NB4 (cell line): ENCODE results near the gene LPAR2.

Source experiments
- DNase-seq: peaks from one replicate; pipeline ENCODE4 v3.0.0; 2010; ENCODE audit warnings: low read depth
- H3K4me3 ChIP-seq: one replicate; pipeline ENCODE4 v1.5.1; 2011; ENCODE audit warnings: mild to moderate bottlenecking, low read depth, low read length, moderate library complexity
- MYC ChIP-seq: IDR thresholded peaks from 2 replicates; pipeline ENCODE4 v1.6.1; 2011; ENCODE audit warnings: low read depth, low read length
- POLR2A ChIP-seq: IDR thresholded peaks from 2 replicates; pipeline ENCODE4 v1.6.1; 2011; ENCODE audit warnings: mild to moderate bottlenecking; ENCODE audit not compliant: insufficient read length; ENCODE audit errors: extremely low read depth
- TF ChIP-seq, protein P1 (sequence below): IDR thresholded peaks from one replicate; pipeline ENCODE4 v1.5.1; 2012; ENCODE audit warnings: low read depth, low read length
- TF ChIP-seq, protein P2 (sequence below): IDR thresholded peaks from 2 replicates; pipeline ENCODE4 v1.6.1; 2011; ENCODE audit warnings: low read depth, low read length

The LPAR2 gene

DNA sequence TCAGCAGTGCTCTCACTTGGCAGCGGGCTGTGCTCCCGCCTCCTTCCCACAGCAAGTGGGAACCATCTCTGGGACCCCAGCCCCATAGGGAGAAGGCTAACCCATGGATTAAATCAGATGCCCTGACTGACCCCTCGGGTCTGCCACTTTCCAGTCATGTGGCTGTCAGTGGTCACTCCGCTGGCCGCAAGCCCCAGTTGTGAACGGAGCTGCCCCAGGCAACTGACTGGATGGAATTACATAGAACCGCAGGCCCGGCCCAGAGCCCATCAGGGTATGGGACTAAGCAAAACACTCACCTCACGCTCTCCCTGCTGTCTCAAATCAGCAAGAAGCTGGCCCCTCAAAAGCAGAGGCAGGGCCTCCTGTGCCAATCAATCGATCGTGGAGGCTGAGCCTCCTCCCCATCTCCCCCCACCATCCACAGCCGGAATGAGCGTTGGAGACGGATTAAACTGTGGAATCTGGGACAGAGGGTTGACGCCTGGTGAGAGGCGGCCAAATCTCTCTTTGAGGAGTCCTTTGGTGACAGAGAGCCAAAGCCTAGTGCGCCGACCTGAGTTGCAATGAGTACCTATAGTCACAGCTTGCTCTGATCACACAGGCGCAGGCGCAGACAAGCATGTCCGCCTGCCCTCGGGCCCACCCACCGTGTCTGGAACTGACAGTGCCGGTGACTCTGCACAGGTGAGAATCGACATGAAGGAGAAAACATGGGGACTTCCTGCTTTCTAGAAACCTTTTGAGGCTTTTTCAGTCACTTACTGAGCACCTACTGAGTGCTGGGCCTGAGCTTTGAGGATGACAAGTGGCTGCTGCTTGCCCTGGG, 48.3 kb downstream of the LPAR2 start:
- TF ChIP-seq, protein P1, sequence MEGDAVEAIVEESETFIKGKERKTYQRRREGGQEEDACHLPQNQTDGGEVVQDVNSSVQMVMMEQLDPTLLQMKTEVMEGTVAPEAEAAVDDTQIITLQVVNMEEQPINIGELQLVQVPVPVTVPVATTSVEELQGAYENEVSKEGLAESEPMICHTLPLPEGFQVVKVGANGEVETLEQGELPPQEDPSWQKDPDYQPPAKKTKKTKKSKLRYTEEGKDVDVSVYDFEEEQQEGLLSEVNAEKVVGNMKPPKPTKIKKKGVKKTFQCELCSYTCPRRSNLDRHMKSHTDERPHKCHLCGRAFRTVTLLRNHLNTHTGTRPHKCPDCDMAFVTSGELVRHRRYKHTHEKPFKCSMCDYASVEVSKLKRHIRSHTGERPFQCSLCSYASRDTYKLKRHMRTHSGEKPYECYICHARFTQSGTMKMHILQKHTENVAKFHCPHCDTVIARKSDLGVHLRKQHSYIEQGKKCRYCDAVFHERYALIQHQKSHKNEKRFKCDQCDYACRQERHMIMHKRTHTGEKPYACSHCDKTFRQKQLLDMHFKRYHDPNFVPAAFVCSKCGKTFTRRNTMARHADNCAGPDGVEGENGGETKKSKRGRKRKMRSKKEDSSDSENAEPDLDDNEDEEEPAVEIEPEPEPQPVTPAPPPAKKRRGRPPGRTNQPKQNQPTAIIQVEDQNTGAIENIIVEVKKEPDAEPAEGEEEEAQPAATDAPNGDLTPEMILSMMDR: no peak
- TF ChIP-seq, protein P2, sequence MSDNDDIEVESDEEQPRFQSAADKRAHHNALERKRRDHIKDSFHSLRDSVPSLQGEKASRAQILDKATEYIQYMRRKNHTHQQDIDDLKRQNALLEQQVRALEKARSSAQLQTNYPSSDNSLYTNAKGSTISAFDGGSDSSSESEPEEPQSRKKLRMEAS: no peak
- TF ChIP-seq POLR2A: no peak
- no peak for TF ChIP-seq MYC

DNA sequence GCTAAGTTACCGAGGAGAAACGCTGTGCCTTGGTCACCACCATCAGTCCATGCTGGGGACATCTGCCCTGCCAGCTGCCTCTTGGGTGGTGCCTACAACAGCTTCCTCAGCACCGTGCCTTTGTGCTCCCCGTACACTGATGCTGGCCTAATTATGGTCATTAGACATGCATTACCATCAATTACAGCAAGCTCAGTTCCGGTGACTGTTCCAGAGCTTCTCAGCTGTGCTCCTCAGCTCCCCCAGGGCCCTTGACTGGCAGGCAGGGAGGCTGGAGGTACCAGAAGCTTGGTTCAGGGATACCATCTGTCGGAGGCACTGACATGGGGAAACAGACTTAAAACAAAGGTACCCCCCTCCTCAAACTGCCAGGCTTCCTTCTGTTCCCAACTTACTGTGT, 49.8 kb downstream of the LPAR2 start:
- TF ChIP-seq POLR2A (no peak), MYC (no peak)
- TF ChIP-seq, protein P1: no peak
- TF ChIP-seq, protein P2: no peak
- no peak overlapping the region for H3K4me3 ChIP-seq
- DNase-seq: no peak

More for the DNA sequence above, 48.3 kb downstream of the LPAR2 start:
- no peak overlapping the region for H3K4me3 ChIP-seq
- no peak for DNase-seq

DNA sequence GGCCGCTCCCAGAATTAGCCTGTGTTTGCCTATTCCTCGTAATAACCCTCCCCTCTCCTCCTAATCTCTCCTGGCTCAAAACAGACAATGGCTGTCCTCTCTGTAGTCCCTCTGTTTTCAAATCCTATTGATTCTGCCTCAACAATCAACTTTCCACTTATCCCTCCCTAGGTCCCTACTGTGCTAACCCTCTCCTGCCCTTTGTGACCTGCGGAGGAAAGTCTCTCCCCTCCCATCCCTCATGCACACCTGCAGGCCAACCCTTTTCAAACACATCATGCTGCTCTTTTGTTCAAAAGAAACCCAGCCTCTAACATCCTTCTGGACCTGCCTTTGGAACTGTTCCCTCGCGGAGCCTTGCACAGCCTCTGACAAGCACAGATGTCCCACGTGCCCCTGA, 52.6 kb downstream of the LPAR2 start:
- TF ChIP-seq POLR2A (no peak), MYC (no peak)
- TF ChIP-seq, protein P1: no peak
- TF ChIP-seq, protein P2: no peak
- no peak for DNase-seq
- no peak overlapping the region for H3K4me3 ChIP-seq
